GM12801 (cell line): ENCODE results near the gene NFKB2.

Experiments
- TF ChIP-seq, protein P1 (sequence below): IDR thresholded peaks from one replicate; pipeline ENCODE4 v1.5.1; 2011; ENCODE audit warnings: control low read depth; ENCODE audit not compliant: insufficient read length; ENCODE audit errors: extremely low read depth

NFKB2 gene

DNA sequence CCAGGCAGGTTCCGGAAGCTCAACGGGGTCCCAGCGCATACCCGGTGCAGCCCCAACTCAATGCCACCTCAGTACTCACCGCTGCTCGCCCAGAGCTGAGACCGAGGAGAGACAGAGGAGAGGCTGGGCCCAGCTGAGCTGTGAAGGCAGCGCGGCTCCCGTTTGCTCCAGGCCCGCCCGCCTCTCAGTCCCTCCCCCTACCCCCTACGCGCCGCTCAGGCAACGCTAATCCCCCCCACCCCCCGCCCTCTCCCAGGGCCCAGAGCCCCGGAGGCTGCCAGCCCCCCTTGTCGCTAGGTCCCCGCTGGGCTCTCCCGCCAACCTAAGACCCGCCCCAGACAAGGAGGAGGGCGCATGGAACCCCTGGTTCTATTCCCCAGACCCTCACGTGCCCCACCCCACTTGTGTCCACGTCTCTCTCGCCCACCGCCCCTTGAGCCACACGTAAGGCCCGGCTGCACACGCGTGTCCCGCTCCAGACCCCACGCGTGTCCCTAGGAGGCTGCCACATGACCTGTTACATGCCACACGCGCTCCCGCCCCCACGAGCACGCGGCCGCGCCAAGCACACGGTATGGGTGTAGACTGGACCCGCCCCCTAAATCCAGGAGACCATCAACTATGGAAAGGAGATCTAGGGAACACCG, 23.2 kb downstream of the NFKB2 start, which contains the start of gene PSD:
TSS of gene PSD (minus strand) at position 164 of the 647 bp plus-strand sequence. CDS start 1,747 bp downstream, outside the sequence.
- TF ChIP-seq, protein P1, sequence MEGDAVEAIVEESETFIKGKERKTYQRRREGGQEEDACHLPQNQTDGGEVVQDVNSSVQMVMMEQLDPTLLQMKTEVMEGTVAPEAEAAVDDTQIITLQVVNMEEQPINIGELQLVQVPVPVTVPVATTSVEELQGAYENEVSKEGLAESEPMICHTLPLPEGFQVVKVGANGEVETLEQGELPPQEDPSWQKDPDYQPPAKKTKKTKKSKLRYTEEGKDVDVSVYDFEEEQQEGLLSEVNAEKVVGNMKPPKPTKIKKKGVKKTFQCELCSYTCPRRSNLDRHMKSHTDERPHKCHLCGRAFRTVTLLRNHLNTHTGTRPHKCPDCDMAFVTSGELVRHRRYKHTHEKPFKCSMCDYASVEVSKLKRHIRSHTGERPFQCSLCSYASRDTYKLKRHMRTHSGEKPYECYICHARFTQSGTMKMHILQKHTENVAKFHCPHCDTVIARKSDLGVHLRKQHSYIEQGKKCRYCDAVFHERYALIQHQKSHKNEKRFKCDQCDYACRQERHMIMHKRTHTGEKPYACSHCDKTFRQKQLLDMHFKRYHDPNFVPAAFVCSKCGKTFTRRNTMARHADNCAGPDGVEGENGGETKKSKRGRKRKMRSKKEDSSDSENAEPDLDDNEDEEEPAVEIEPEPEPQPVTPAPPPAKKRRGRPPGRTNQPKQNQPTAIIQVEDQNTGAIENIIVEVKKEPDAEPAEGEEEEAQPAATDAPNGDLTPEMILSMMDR, result no peak

- TF ChIP-seq, protein P1, result no peak
Observed at GRCh38 chr10:102419269-102420180, 24.0 kb downstream of the NFKB2 start.

DNA sequence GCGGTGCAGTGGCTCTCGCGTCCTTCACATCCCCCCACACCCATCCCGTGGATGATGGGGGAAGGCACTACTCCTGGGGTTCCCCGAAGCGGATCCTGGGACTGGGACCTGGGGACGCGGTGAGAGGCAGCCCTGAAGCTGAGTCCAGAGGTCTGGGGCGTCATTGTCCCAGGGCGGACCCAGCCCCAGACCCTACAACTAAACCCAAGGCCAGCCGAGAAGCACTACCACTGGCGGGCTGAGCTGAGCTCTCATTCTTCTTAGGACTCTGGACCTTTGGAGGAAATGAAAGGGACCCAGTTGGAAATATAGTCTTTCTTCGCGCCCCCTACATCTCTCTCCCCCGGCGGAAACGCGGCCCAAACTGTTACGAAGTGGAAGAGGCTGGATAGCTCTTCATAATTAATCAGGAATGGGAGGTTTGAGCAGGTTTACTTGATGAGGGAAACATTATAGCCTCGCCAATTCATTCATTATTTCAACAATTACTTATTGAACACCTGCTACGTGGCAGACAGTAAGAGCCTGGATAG, 24.7 kb downstream of the NFKB2 start:
- TF ChIP-seq, protein P1, result no peak

DNA sequence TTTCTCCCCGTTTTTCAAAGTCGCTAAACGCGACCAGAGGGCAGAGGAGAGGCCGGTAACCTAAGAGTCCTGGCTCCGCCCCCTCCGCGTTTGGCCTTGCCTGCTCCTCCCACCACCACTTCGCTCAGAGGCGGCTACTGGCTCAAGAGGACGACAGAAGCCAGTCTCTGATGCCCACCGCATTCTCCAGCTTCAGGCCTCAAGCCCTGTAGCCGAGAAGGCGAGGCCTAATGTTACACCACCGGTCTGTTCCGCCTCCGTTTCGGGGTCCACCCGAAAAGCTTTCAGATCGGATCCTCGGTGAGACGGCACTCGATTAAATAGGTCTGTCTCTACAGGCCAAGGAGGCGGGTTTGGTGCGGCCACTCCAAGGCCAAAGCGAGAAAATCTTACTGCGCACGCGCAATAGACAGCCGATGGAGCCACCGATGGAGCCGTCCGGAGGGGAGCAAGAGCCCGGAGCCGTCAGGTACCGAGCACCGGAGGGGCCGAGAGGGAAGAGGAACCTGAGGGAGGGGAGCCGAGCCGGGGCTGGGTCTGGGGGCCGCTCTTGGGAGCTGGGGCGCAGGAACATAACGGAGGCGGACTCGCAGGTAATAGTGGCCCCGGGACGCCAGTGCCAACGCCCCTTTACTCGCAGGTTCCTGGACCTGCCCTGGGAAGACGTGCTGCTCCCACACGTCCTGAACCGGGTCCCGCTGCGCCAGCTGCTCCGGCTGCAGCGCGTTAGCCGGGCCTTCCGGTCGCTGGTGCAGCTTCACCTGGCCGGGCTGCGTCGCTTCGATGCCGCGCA, 25.4 kb downstream of the NFKB2 start, which contains the start of gene FBXL15:
TSS of gene FBXL15 (plus strand) at position 123 of the 793 bp plus-strand sequence. CDS start at position 417, 294 bp downstream.
- TF ChIP-seq, protein P1, result no peak

GRCh38 chr10:102421507-102421756, 25.9 kb downstream of the NFKB2 start:
- TF ChIP-seq, protein P1, result no peak

DNA sequence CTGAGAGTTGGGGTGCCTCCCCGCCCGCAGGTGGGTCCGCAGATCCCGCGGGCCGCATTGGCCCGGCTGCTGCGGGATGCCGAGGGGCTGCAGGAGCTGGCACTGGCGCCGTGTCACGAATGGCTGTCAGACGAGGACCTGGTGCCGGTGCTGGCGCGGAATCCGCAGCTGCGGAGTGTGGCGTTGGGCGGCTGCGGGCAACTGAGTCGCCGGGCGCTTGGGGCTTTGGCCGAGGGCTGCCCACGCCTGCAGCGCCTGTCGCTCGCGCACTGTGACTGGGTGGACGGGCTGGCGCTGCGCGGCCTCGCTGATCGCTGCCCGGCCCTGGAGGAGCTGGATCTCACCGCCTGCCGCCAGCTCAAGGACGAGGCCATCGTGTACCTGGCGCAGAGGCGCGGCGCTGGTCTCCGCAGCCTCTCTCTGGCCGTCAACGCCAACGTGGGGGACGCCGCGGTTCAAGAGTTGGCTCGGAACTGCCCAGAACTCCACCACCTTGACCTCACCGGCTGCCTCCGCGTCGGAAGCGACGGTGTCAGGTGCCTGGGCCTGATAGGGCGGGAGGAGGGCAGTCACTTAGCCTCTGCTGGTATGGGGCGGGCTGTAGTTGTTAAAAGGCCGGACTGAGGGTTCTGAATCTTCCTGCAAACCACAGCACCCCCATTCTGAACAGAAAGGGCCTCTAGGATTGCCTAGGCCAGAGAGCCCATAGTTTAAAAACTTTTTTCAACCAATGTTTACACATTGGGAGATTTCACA, 26.4 kb downstream of the NFKB2 start:
- TF ChIP-seq, protein P1, result no peak
